ENCODE results near the gene STXBP1. TPM values are rescaled to one million over a fixed set of nuclear protein-coding genes. Genes with fewer than 3 reads are reported as not detected.
A peak's percentile ranks its signal among the peaks of the same experiment; 100 is the strongest.

STXBP1 gene
- total RNA-seq, 1 experiment from 2014 or later = 40.6 TPM

- POLR2A ChIA-PET = no interaction called here
- Histone ChIP-seq H3K4me2 (ENCODE audit: low read length) (peak within 1 kb of the TSS; percentile 31), H3K9ac (ENCODE audit: low read length) (no peak within 1 kb of the TSS), H3K79me2 (ENCODE audit: insufficient read depth, low read length) (no peaks in the 10 kb centered on the region), H3K4me1 (ENCODE audit: control insufficient read depth in 1 of 2, insufficient read depth in 2 of 2, low read length in 2 of 2) (peaks cover 9 to 24% of the 10 kb centered on the region in 2 experiments; a peak in 3 of 4 replicates), H4K20me1 (ENCODE audit: insufficient read depth) (no peaks in the 10 kb centered on the region), H3K36me3 (ENCODE audit: control insufficient read depth in 1 of 2, insufficient read depth in 2 of 2, low read length in 2 of 2) (no peaks in the 10 kb centered on the region), H3K27me3 (ENCODE audit: insufficient read depth, low read length) (no peaks in the 10 kb centered on the region), H3K4me3 (replicated peaks in 1 of 2; ENCODE audit: low read depth in 1 of 2, low read length in 2 of 2) (0 out of 4 replicates have a peak within 1 kb of the TSS, but pooled peaks of 1 of the 2 experiments have one; percentile 2), H3K9me2 (ENCODE audit: insufficient read depth) (no peaks in the 10 kb centered on the region), H2AFZ (ENCODE audit: low read depth, low read length, poor library complexity, severe bottlenecking) (no peak within 1 kb of the TSS), H3K27ac (ENCODE audit: low read depth, low read length) (no peak within 1 kb of the TSS), H3K9me3 (ENCODE audit: control insufficient read depth in 1 of 2, insufficient read depth in 1 of 2, low read depth in 1 of 2, low read length in 2 of 2) (no peaks in the 10 kb centered on the region)
- CTCF ChIA-PET = interaction anchor here (1.5 kb wide), 1 partner anchor 28 kb away, joined by 6 read pairs; the partner anchor contains the start of gene TOR2A
- BruUV-seq (replicated peaks) = no TSS peak
- TF ChIP-seq ZFX (IDR thresholded peaks at IDR 0.05) = peak; percentile 22; the same call in 1 of the 2 replicates
- no peak for TF ChIP-seq RAD21 (IDR thresholded peaks at IDR 0.05; ENCODE audit: low read depth)
- intact Hi-C loops (cut with micrococcal nuclease) = loop anchor here (1.0 kb wide), 1 partner anchor 27 kb away; no protein-coding TSS in a partner anchor
- DNase-seq (ENCODE audit: low read depth, low spot score) = no peak
- RAD21 ChIA-PET (ENCODE audit: low non-redundant PET in 1 of 2, low total read pairs in 2 of 2, uncharacterized antibody in 2 of 2, unreplicated experiment in 2 of 2) = interaction anchor here in 1 of 2 experiments (1.2 kb wide), 1 partner anchor 28 kb away, joined by 3 read pairs; the partner anchor contains the start of gene TOR2A
- ATAC-seq = peak; percentile 58
These were observed 94.8 kb downstream of the STXBP1 start, which contains the start of gene CFAP157 for GRCh38 chr9:127706836-127707241. Gene CFAP157, plus strand, starts transcription at chr9:127706988. Its CDS starts 44 bp downstream, at chr9:127707032.

DNA sequence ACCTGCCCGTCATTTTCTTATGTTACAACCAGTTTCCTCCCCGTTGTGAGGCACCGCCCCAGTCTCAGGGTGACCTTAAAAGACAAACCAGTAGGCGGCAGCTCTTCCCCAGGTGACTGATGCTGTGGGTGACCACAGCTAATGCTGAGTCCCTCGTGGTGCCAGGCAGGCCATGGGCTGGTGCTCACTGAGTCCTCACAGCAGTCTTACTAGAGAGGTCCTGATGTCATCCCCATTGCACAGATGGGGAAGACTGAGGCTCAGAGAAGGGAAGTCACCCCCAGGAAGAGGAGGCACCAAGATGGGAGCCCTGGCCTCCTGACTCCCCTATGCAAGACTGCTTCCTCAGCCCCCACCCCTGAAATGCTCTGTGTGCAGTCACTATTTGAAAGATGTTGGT lies 95.7 kb downstream of the STXBP1 start:
- POLR2A ChIA-PET = no interaction called here
- RAD21 ChIA-PET (ENCODE audit: low non-redundant PET in 1 of 2, low total read pairs in 2 of 2, uncharacterized antibody in 2 of 2, unreplicated experiment in 2 of 2) = interaction anchor here in 1 of 2 experiments (0.7 kb wide), 1 partner anchor 27 kb away, joined by 3 read pairs; the partner anchor contains the start of gene TOR2A
- no TSS peak for BruUV-seq (replicated peaks)

More for the DNA sequence above, 95.7 kb downstream of the STXBP1 start:
- H3K9me2 ChIP-seq (ENCODE audit: insufficient read depth) = no peaks in the 10 kb centered on the region
- peaks cover 0 to 4% of the 10 kb centered on the region in 2 experiments; a peak in 1 of 4 replicates for H3K36me3 ChIP-seq (ENCODE audit: control insufficient read depth in 1 of 2, insufficient read depth in 2 of 2, low read length in 2 of 2)
- no peaks in the 10 kb centered on the region for H4K20me1 ChIP-seq (ENCODE audit: insufficient read depth)
- no peak overlapping the region for H3K27ac ChIP-seq (ENCODE audit: low read depth, low read length)
- no peaks in the 10 kb centered on the region for H3K79me2 ChIP-seq (ENCODE audit: insufficient read depth, low read length)
- H3K27me3 ChIP-seq (ENCODE audit: insufficient read depth, low read length) = no peaks in the 10 kb centered on the region
- H3K9me3 ChIP-seq (ENCODE audit: control insufficient read depth in 1 of 2, insufficient read depth in 1 of 2, low read depth in 1 of 2, low read length in 2 of 2) = no peaks in the 10 kb centered on the region
- no peak overlapping the region for H2AFZ ChIP-seq (ENCODE audit: low read depth, low read length, poor library complexity, severe bottlenecking)
- intact Hi-C loops (cut with micrococcal nuclease) = loop anchor here (1.0 kb wide), 1 partner anchor 27 kb away; no protein-coding TSS in a partner anchor
- H3K4me3 ChIP-seq (replicated peaks in 1 of 2; ENCODE audit: low read depth in 1 of 2, low read length in 2 of 2) = no peak overlapping the region
- CTCF ChIA-PET = interaction anchor here (1.0 to 1.5 kb wide), 2 partner anchors 27 to 213 kb away, joined by 3 to 6 read pairs; partner anchors contain the start of gene TOR2A
- peak overlapping the region; percentile 31 for H3K4me2 ChIP-seq (ENCODE audit: low read length)
- DNase-seq (ENCODE audit: low read depth, low spot score) (peak; percentile 43), ATAC-seq (peak; percentile 80)
- peaks cover 6 to 17% of the 10 kb centered on the region in 2 experiments; a peak in 3 of 4 replicates for H3K4me1 ChIP-seq (ENCODE audit: control insufficient read depth in 1 of 2, insufficient read depth in 2 of 2, low read length in 2 of 2)
- no peak for TF ChIP-seq YY1 (IDR thresholded peaks at IDR 0.05; ENCODE audit: extremely low read depth, insufficient replicate concordance, low read depth, low read length)
- TF ChIP-seq, protein P1, sequence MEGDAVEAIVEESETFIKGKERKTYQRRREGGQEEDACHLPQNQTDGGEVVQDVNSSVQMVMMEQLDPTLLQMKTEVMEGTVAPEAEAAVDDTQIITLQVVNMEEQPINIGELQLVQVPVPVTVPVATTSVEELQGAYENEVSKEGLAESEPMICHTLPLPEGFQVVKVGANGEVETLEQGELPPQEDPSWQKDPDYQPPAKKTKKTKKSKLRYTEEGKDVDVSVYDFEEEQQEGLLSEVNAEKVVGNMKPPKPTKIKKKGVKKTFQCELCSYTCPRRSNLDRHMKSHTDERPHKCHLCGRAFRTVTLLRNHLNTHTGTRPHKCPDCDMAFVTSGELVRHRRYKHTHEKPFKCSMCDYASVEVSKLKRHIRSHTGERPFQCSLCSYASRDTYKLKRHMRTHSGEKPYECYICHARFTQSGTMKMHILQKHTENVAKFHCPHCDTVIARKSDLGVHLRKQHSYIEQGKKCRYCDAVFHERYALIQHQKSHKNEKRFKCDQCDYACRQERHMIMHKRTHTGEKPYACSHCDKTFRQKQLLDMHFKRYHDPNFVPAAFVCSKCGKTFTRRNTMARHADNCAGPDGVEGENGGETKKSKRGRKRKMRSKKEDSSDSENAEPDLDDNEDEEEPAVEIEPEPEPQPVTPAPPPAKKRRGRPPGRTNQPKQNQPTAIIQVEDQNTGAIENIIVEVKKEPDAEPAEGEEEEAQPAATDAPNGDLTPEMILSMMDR (IDR thresholded peaks at IDR 0.05 in 2 of 3, conservative IDR thresholded peaks at IDR 0.05 in 1 of 3; ENCODE audit: borderline replicate concordance in 1 of 3, insufficient read depth in 1 of 3, low read depth in 2 of 3, low read length in 2 of 3) = peak in 2 of 3 experiments; percentile 42 to 43; a peak in 4 of 6 replicates
- no peak overlapping the region for H3K9ac ChIP-seq (ENCODE audit: low read length)
